HG03175 (cell line): ENCODE measurements around the gene PRELP.
"Not testable (repeated sequence)": the region's sequence is repeated elsewhere in the genome, so short reads cannot be mapped to it uniquely, and the experiment has no call there.

Source experiments
- ATAC-seq: cut with Tn5 transposase; IDR thresholded peaks from one replicate; pipeline ENCODE4 v1.9.1; 2021; ENCODE audit warnings: mild to moderate bottlenecking, moderate library complexity; ENCODE audit not compliant: unreplicated experiment

The PRELP gene

DNA sequence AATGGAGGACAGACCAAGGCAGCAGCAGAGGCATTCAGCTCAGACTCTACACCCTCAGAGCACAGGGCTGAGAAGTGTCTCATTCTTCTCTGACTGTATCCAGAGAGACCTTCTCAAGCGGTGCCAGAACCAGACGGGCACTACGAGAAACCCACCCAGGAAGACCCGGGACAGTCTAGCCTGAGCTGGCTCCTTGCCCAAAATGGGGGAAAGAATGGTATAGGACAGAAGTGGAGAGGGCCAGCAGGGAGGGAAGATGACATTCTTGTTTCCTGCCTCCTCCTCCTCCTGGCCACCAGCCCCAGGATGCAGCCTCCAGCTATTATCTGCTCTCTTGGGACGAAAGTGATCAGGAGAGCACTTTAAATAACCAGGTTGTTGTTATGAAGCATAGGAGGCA is 22.6 kb upstream of the PRELP start:
- ATAC-seq = no peak

DNA sequence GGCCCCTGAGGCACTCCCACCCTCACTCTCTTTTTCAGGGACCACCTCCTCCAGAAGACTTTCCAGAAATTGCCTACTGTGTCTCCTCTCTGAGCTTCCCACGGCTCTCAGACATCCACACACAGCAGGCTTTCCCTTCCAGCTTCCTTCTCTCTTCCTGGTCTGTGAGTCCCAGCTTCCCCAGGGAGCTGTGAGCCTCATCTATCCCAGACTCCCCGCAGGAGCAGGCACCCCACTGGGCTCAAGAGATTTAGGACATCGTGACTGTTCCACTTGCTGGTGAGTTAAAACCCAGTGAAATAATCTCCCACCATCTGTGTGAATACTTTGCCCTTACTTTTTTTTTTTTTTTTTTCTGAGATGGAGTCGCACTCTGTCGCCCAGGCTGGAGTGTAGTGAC is 22.0 kb upstream of the PRELP start:
- no peak for ATAC-seq

DNA sequence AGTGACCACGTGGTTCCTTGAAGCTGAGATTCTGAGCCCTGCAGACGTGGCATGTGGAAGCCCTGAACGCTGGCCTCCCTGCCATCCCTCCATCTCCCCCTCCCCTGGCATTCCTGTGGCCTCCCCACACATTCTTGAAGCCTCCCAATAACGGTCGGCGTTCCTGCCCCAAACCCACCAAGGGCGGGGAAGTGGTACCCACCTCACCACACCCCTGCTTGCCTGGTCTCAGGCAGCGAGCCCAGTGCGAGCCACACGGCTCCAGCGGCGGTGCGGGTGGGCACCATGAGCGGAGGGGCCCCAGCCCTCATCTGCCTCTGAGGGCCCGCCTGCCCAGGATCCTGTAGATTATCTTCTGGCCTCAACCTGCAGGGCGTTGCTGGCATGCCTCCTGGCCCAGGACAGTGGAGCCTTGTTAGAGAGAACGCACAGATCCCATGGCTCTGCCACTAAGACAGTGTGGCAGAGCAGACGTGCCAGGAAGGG is 20.6 kb upstream of the PRELP start:
- ATAC-seq = no peak

DNA sequence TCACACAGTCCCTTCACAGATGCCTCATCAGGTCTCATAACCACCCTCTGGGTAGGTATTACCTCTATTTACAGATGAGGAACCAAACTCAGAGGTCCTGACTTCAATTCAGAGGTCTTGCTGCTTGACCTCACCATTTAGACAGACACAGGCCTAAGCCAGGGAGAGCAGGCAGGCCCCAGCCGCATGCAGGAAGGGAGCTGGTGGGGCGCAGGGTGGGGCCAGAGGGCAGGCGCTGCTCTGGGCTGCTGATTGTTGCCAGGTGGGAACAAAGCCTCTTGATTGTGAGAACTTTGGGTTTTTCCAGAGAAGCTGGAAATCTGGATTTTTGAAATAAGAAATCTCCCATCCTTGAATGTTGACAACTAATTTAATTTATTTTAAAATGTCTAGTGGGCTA is 19.9 kb upstream of the PRELP start:
- no peak for ATAC-seq

DNA sequence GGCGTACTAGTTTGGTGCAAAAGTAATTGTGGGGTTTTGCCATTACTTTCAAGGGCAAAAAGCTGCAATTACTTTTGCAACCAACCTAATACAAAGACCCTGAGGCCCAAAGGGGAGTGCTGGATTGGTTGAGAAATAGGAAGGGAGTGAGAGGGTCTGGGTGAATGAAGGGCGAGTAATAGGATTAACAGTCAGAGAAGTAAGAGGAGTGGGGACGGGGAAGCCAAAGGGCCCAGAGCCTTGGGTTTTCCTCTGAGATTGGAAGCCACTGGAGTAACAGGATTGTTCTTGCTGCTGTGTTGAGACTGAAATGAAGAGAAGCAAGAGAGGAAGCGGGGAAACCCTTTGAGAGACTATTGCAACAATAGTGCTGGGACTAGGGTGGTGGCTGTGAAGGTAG is 19.0 kb upstream of the PRELP start:
- no peak for ATAC-seq

DNA sequence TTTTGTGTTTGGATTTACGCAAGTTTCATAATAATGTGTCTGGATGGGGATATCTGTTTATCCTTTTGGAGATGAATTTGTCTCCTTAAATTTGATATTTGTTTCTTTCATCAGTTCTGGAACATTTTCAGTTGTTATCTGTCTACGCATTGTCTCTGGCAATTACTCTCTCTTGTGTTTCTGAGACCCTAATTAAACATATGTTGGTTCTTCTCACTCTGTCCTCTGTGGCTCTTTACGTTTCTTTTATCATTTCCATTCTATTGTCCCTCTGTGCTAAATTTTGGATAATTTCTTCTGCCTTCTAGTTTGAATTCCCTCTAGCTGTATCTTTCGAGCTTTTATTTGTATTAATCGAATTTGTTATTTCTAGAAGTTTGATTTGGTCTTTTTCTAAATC is 17.5 kb upstream of the PRELP start:
- no peak for ATAC-seq

DNA sequence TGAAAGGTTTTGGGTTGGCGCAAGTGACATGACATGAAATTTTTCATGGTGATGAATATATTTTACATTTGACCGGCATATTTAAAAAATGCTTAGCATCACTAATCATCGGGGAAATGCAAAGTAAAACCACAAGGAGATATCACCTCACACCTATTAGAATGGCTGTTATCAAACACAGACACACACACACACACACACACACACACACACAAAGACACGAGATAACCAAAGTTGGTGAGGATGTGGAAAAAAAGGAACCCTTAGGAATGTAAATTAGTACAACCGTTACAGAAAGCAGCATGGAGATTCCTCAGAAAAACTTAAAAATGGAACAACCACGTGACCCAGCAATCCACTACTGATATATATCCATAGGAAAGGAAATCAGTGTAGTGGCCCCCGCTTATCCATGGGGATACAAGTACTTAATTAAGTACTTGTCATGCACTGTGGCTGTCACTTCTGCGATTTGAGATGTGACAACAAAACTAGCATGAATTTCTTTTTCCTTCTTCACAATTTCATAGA is 15.9 kb upstream of the PRELP start:
- ATAC-seq = no peak

DNA sequence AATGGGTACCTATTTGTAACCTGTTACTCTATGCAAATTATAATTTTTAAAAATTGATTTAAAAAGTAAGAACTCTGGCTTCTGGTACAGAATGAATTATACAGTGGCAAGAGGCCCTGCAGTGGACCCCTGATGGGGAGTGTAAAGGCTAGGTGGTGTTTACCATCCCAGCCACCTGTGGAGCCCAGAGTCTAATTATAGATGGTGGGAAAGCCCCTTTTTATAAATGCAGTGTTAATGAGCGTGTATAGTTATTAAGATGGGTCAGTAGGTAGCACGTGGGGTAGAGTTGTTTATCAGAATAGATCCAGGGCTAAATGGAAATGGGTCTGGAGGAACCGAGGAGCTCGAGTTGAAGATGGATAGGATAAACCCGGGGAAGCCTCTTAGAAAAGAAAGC is 13.9 kb upstream of the PRELP start:
- no peak for ATAC-seq

DNA sequence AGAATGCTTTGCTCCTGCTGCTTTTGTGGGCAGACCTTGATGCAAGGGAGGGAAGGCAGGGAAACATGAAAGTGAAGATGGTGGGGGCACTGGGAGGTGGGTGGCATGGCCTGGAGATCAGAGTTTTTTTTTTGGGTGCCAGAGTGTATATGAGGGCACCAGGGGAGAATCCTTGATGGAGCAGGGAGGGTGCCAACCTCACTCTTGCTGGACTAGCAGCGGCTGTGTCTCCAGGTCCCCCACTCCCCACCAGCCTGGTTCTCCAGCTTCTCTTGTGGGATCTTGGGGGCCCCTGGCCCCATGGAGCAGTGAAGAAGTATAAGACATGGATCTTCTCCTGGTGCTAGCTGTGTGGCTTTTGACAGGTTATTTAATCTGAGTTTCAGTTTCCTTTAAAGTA is 13.5 kb upstream of the PRELP start:
- no peak for ATAC-seq

DNA sequence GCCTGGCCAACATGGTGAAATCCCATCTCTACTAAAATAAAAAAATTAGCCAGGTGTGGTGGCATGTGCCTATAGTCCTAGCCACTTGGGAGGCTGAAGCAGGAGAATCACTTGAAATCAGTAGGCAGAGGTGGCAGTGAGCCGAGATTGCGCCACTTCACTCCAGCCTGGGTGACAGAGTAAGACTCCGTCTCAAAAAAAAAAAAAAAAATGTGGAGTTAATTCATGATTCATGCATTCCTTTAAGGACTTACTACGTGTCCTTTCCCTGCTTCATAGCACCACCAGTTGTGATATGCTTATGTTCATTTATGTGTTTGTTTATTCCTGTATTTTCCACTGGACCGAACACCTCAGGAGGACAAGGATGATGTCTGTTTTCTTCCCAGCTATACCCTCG is 12.7 kb upstream of the PRELP start:
- ATAC-seq = no peak

DNA sequence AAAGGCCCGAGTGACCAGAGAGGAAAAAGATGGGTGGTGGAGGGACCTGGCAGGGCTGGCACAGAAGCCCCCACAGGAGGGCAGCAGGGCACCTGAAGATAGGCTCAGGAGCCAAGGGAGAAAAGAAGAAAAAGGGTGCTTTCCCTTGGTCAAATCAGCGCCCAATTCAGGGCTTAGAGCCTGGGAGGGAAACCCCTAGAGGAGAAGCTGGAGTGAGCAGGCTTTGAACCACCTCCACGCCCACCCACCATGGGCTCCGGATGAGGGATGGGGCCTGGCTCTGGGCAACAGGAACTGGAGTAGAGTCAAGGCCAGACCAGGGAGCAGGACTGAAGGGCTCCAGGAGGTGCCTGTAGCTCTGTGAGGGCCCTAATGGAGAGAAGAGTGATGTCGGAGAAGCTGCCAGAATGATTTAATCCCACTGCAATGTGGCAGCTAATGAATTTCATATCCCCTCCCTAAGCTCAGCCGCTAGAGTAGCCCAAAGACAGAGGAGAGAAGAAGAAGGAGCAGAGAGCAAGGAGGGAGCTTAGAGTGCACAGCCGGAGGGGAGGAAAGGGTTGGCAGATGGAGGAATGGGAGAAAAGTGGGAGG is 12.0 kb upstream of the PRELP start:
- no peak for ATAC-seq

DNA sequence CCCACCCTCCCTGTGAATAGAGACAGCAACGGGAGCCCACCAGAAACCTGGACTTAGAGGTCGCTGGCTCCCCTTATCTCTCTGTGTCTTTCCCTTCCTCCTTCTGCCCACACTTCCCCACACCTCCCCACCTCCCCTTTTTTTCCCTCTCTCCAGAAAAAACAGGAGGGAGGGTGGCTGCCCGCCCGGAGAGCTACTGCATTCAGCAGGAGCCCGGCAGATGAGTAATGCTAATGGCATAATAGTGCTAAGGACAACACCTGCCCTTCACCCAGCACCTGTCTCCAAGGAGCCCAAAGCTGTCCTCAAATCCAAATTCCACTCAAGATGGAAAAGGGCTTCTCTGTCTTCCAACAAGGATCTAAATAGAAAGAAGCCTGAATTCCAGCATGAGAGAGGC is 11.4 kb upstream of the PRELP start:
- no peak for ATAC-seq

DNA sequence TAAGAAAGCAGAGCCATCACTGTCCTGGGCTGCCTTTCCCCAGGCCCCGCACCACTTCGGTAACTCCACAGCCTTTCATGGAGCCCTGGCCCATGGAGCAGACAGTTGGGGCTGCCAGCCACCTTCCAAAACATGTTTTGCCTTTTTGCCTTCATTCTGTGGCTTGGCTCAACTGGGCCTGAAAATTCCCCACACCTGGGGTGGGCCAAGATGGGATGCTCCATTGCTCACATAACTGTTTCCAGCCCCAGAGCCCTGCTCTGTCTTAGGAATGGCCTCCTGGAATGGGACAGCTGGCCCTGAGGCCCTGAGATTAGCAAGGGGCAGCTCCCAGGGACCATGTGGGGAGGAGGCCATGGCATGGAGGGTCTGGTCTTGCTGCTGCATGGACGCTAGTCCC is 10.9 kb upstream of the PRELP start:
- no peak for ATAC-seq

DNA sequence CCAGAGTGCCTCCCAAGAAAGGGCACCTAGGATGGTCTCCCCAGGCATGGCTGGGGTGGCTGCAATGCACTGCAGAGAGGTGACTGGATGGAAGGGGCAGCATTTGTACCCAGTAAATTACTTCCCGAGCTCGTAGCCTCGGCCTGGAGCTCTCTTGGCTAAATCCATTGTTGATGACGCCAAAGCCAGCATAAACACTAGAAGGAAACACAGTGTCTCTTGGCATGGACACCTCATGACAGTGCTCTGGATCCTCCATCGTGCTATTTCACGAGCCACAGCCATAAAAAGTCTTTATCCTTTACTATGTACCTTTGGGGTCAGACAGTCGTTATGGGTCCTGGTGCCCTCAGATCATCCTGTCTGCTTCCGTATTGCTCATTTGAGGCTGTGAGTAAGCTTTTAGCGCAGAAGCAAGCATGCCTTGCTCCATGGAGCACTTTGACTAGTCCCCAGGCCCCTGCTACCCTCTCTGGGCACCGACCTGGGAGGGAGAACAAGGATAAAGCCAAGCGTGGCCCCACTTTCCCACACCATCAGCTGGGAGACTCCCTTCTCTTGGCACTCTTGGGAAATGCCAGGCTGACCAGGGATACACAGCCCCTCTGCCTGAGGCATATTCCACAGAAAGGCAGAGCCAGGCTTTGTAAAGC is 10.3 kb upstream of the PRELP start:
- no peak for ATAC-seq

DNA sequence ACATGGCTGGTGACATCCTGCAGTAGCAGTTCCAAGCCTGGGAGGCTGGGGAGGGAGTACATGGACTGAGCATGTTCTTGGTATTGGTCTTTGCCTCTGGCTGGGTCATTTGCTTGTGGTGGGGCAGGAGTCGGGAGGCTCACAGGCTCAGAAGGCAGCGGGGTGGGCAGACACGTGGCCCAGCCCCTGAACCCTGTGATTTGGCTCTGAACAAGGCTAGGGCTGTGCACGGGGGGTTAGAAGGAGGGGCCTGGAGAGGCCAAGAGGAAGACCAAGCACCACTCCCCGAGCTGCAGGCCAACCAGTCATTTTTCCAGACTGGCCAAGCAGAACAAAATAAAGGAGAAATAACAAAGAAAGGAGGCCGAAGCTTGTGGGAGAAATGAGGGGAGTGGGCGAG is 9.7 kb upstream of the PRELP start:
- ATAC-seq = no peak

DNA sequence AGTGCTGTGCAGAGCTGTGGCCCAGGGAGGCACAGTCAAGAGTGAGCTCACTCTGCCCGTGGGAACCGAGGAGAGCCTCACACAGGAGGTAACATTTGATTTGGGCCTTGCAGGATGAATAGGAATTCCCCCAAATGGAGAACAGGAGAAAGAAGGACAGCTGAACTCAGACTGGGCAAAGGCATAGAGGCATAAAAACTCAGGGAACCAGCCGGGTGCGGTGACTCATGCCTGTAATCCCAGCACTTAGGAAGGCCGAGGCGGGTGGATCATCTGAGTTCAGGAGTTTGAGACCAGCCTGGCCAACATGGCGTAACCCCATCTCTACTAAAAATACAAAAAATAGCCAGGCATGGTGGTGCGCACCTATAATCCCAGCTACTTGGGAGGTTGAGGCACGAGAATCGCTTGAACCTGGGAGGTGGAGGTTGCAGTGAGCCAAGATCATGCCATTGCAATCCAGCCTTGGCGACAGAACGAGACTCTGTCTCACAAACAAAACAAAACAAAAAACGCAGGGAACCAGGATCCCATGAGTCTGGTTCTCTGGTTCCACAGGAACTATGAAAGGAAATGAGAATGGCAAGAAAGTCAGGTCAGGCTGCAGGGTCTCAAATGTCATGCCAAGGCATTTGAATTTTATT is 8.6 kb upstream of the PRELP start:
- not testable (repeated sequence) for ATAC-seq

DNA sequence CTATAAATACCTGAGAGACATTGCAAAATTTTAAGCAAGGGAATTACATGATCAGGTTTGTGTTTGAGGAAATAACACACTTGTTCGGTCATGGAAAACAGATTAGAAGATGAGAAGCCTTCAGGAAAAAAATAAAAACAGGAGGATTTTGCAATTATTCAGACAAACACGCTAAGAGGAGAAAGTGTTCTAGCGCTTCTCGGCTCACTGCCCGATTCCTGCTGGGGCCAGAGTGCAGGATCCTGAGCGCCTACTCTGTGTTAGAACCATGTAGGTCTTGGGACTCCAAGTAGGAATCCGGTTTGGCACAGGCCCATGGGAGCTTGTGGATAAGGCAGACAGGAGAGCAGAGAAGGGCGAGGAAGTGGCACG is 8.1 kb upstream of the PRELP start:
- ATAC-seq = no peak

DNA sequence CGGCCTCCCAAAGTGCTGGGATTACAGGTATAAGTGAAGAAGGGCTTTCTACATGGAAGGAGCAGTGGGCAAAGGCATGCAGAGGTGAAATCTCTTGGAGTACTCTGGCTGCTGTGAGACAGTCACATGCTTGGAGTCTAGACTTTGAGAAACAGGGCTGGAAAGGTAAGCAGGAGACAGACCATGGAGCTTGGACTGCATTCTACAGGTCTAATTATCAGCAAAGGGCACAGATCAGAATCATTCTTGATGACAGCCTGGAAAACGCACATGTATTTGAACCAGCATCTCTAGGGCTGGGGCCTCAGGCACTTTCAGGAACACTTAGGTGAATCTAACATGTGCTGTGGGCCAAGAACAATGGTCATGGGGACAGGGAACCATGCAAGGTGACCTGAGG is 7.3 kb upstream of the PRELP start:
- ATAC-seq = no peak

DNA sequence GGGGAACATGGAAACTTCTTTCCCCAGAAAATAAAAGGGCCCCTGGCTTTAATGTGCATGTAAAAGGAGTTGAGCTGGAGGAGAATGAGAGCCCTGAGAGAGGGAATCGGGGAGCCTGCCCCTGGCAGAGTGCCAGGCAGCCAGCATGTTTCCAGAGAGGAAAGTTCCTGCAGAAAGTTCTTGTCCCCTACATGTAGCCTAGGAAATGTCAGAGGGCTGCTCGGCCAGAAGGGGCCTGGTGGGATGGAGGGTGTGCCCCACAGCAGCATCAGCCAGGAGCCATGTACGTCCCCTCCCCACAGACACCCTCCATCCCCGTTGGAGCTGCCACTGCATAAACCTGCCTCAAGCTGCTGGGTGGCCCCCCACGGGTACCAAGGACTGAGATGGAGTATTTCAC is 5.4 kb upstream of the PRELP start:
- ATAC-seq = no peak

DNA sequence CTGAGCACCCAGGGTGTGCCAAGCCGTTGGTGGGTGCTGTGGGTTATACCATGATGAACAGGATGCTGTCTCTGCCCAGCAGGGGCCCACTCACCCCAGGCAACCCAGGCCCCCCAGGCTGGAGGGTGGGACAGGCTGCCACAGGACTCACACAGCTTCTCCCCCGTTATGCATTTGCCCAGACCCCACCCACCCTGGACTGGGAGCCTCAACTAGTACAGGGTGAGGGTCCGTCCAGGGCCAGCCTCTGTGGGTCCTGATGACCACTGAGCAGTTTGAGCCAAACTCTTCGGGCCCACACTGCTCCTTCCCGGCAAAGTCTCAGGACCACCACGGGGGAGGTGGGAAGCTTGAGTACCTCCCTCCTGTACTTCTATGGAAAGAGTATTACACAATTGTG is 3.8 kb upstream of the PRELP start:
- no peak for ATAC-seq

DNA sequence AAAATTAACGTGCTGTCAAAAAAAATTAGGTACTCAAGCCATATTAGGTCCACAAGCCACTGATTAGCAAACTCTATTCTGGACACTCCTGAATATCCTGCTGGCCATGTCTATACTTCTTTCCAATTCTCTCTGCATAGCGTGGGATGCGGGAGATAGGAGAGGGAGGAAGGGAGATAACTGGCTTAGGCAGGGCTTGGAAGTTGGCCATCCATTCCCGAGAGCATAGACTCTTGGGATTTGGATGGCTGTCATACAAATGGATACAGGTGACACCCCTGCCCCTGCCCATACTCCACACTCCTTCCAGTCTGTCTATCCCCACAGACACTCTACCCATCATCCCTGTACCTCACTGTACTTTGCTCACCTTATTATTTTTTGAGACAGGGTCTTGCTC is 2.3 kb upstream of the PRELP start:
- no peak for ATAC-seq

DNA sequence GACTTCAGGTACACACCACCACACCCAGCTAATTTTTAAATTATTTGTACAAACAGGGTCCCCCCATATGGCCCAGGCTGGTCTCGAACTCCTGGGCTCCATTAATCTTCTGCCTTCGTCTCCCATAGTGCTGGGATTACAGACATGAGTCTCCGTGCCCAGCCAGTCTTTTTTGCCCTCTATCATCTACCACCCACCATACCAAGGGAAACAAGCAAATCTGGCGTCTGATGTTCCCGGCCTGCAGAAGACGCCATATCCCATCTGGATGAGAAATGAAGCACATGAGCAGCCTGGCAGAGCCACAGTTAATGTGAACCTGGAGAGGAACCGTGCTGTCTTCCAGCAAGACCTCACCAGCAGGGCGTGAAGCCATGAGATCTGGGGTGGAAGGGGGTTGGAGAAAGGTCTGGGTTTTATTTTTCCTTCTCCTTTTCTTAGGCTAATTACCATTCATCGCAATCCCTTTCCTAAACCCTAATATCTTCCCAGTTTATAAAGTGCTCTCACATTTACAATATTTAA is 1.8 kb upstream of the PRELP start:
- no peak for ATAC-seq
